Spleen (tissue), 11 donors: Measurements from ENCODE around the gene CDK5R1. TPM values are rescaled to one million over a fixed set of nuclear protein-coding genes. Genes with fewer than 3 reads are reported as not detected.

Experiments
- DNase-seq: peaks from one replicate; pipeline ENCODE4 v3.0.0-alpha.2; 2020
- H3K27ac ChIP-seq, 8 donors: fragments of 200-600 bp; sonication (generic) in 7 of 8; 1 replicate in 4 of 8; 2 replicates in 4 of 8; pipeline versions ENCODE4 v1.5.0 to v1.8.0; 2016 to 2021; ENCODE audit warnings: inconsistent platforms in 4 of 8, mild to moderate bottlenecking in 4 of 8, moderate library complexity in 1 of 8
- H3K27me3 ChIP-seq, 7 donors: fragments of 200-600 bp; sonication (generic) in 6 of 7; replicated peaks in 1 of 7; 1 replicate in 4 of 7; 2 replicates in 3 of 7; pipeline versions ENCODE4 v1.5.0 to v1.8.0; 2016 to 2021; ENCODE audit warnings: inconsistent platforms in 3 of 7, mild to moderate bottlenecking in 1 of 7
- H3K36me3 ChIP-seq, 6 donors: fragments of 200-600 bp; sonication (generic) in 5 of 6; 1 replicate in 4 of 6; 2 replicates in 2 of 6; pipeline versions ENCODE4 v1.5.0 to v1.8.0; 2016 to 2021; ENCODE audit warnings: inconsistent platforms in 2 of 6
- H3K4me1 ChIP-seq, 6 donors: fragments of 200-600 bp; sonication (generic) in 5 of 6; 1 replicate in 3 of 6; 2 replicates in 3 of 6; pipeline versions ENCODE4 v1.5.0 to v1.8.0; 2016 to 2021; ENCODE audit warnings: inconsistent platforms in 3 of 6
- H3K4me3 ChIP-seq, 8 donors: fragments of 200-600 bp; sonication (generic) in 7 of 8; 1 replicate in 4 of 8; 2 replicates in 4 of 8; pipeline versions ENCODE4 v1.5.0 to v1.8.0; 2016 to 2021; ENCODE audit warnings: inconsistent platforms in 4 of 8, mild to moderate bottlenecking in 4 of 8, moderate library complexity in 2 of 8
- H3K9me3 ChIP-seq, 8 donors: fragments of 200-600 bp; sonication (generic) in 7 of 8; 1 replicate in 4 of 8; 2 replicates in 4 of 8; pipeline versions ENCODE4 v1.5.0 to v1.8.0; 2016 to 2021; ENCODE audit warnings: inconsistent platforms in 4 of 8
- CTCF ChIP-seq, 11 experiments: fragments of 200-600 bp in 7 of 11; fragments of 450-650 bp in 4 of 11; sonication (generic) in 4 of 11; IDR thresholded peaks in 8 of 11; conservative IDR thresholded peaks in 3 of 11; 1 replicate in 7 of 11; 2 replicates in 4 of 11; pipeline versions ENCODE4 v1.4.0 to v1.8.0; 2016 to 2021; ENCODE audit warnings: antibody characterized with exemption in 11 of 11, inconsistent platforms in 4 of 11, mild to moderate bottlenecking in 1 of 11
- POLR2A ChIP-seq, 3 donors: fragments of 450-650 bp; IDR thresholded peaks; one replicate each; pipeline ENCODE4 v1.5.1; 2017; ENCODE audit warnings: antibody characterized with exemption in 3 of 3, mild to moderate bottlenecking in 1 of 3
- POLR2AphosphoS5 ChIP-seq, 3 donors: sonication (generic); formaldehyde crosslinking; IDR thresholded peaks; one replicate each; pipeline ENCODE4 v1.5.1; 2017; ENCODE audit warnings: antibody characterized with exemption in 3 of 3
- WGBS, 5 donors: extraction: QIAGEN DNeasy Blood & Tissue Kit in 3 of 5; methylation state at CpG; one replicate each; pipeline versions ENCODE4 v1.1.5 to v1.1.7; 2013 to 2018; 5-methylcytosine and 5-hydroxymethylcytosine counted together
- intact Hi-C: fragments of 100-400 bp; cut with DNase I; formaldehyde crosslinking; loops from one replicate; pipeline ENCODE4 v1.15.0; 2023; ENCODE audit warnings: low total_unique reads
- polyA plus RNA-seq, 3 donors: library from polyadenylated mRNA; stranded (reverse); fragments of 200-250 nt; gene quantifications; one replicate each; pipeline ENCODE4 v1.2.1, GENCODE V29; 2013
- total RNA-seq, 7 donors: library from RNA; depleted of rRNA in 3 of 7; stranded (reverse); fragments of >200 nt in 3 of 7; fragmentation: NEBNext Ultra II Directional in 4 of 7; extraction: Animal tissue kit (Norgen Biotek cat#: 25700) in 4 of 7; gene quantifications; one replicate each; pipeline versions ENCODE4 v1.1.0 to v1.2.1, GENCODE V29; 2016 to 2021
- donor health status: healthy with polysubstance abuse.
- donor health status: DM: no; HTN: no; CAD: no; lungs with moderate emphysema.
- donor health status: DM: no; HTN: no; CAD: no.
- donor health status: Bipolar disorder and iron deficiency.
- donor health status: healthy.
- donor health status: DM: no; HTN: no; CAD: no.
- donor health status: DM: yes; HTN: yes; CAD: no.

CDK5R1 gene
- total and polyA plus RNA-seq, 10 donors: 13.0 to 28.2 (median 20.2) TPM

GRCh38 chr17:32477220-32477619, 9.6 kb upstream of the CDK5R1 start:
- H3K36me3 ChIP-seq: peaks cover 9 to 100% (median 96%) of the 10 kb centered on the region in 6 donors
- H3K27me3 ChIP-seq: no peaks in the 10 kb centered on the region
- TF ChIP-seq POLR2AphosphoS5 (IDR thresholded peaks at IDR 0.05) (no peak), POLR2A (IDR thresholded peaks at IDR 0.05) (no peak), CTCF (IDR thresholded peaks at IDR 0.05 in 8 of 11, conservative IDR thresholded peaks at IDR 0.05 in 3 of 11) (no peak)
- no peak overlapping the region for H3K4me3 ChIP-seq
- no peaks in the 10 kb centered on the region for H3K9me3 ChIP-seq
- DNase-seq: no peak
- no peaks in the 10 kb centered on the region for H3K4me1 ChIP-seq
- intact Hi-C loops: no loop called here
- 94 to 98% (median 96%) methylated on average over 8 of the region's 8 CpGs for WGBS, 5 donors
- no peak overlapping the region for H3K27ac ChIP-seq

GRCh38 chr17:32479074-32479617, 7.6 kb upstream of the CDK5R1 start:
- Histone ChIP-seq H3K4me3 (no peak overlapping the region), H3K36me3 (peaks cover 9 to 94% (median 86%) of the 10 kb centered on the region in 6 donors), H3K4me1 (peaks cover 0 to 13% (median 8%) of the 10 kb centered on the region in 6 donors), H3K9me3 (no peaks in the 10 kb centered on the region), H3K27me3 (no peaks in the 10 kb centered on the region), H3K27ac (no peak overlapping the region)
- TF ChIP-seq POLR2A (IDR thresholded peaks at IDR 0.05): no peak
- no peak for TF ChIP-seq CTCF (IDR thresholded peaks at IDR 0.05 in 8 of 11, conservative IDR thresholded peaks at IDR 0.05 in 3 of 11)
- TF ChIP-seq POLR2AphosphoS5 (IDR thresholded peaks at IDR 0.05): no peak
- intact Hi-C loops: no loop called here
- no peak for DNase-seq
- 89 to 98% (median 94%) methylated on average over 5 of the region's 5 CpGs for WGBS, 5 donors

GRCh38 chr17:32481193-32481592, 5.6 kb upstream of the CDK5R1 start:
- no peaks in the 10 kb centered on the region for H3K9me3 ChIP-seq
- H3K36me3 ChIP-seq: peaks cover 6 to 74% (median 65%) of the 10 kb centered on the region in 6 donors
- H3K27me3 ChIP-seq: no peaks in the 10 kb centered on the region
- H3K27ac ChIP-seq: no peak overlapping the region
- intact Hi-C loops: loop anchor here (5.0 kb wide), 1 partner anchor 131 kb away; no protein-coding TSS in a partner anchor
- peaks cover 0 to 34% (median 20%) of the 10 kb centered on the region in 6 donors for H3K4me1 ChIP-seq
- WGBS, 5 donors: 86 to 93% (median 90%) methylated on average over 8 of the region's 8 CpGs
- no peak for DNase-seq
- H3K4me3 ChIP-seq: no peak overlapping the region
- TF ChIP-seq CTCF (IDR thresholded peaks at IDR 0.05 in 8 of 11, conservative IDR thresholded peaks at IDR 0.05 in 3 of 11): no peak
- TF ChIP-seq POLR2A (IDR thresholded peaks at IDR 0.05): no peak
- TF ChIP-seq POLR2AphosphoS5 (IDR thresholded peaks at IDR 0.05): peak in 2 of 3 donors; percentile 13 to 46

GRCh38 chr17:32482568-32483320, 4.0 kb upstream of the CDK5R1 start:
- Histone ChIP-seq H3K9me3 (no peaks in the 10 kb centered on the region), H3K36me3 (peaks cover 0 to 59% (median 50%) of the 10 kb centered on the region in 6 donors), H3K4me3 (no peak overlapping the region), H3K27me3 (no peaks in the 10 kb centered on the region), H3K27ac (peak overlapping the region in 7 of 8 donors; percentile 55 to 88 (median 69)), H3K4me1 (peaks cover 4 to 40% (median 25%) of the 10 kb centered on the region in 6 donors)
- whole genome bisulfite sequencing, 5 donors: 79 to 83% (median 80%) methylated on average over 11 of the region's 11 CpGs
- no peak for TF ChIP-seq POLR2A (IDR thresholded peaks at IDR 0.05)
- intact Hi-C loops: loop anchor here (5.0 kb wide), 1 partner anchor 130 kb away; no protein-coding TSS in a partner anchor
- DNase-seq: peak; percentile 57
